ENCODE measurements around the gene PRDM16. TPM values are rescaled to one million over a fixed set of nuclear protein-coding genes. Genes with fewer than 3 reads are reported as not detected.

PRDM16 gene
- total RNA-seq, 1 experiment from 2014 or later: 6.1 TPM

DNA sequence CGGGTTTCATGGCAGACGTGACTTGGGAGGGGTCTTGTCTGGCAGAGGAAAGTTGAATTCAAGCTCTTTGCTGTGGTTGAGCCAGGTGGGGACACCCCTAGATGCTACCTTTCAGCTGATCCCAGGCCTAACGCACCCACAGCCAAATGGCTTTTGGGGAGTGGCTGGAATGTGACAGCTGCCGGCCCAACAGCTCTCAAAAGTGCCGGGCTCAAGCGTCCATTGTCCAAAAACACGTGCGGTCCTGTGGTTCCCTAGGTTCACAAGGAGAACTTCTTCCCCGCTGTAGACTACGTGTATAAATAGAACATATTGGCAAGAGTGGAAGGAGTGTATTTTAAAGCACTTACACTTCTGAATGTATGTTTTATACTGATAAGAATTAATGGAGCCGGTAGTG lies 298.4 kb downstream of the PRDM16 start:
- ChIA-PET RAD21 (ENCODE audit: low non-redundant PET in 1 of 2, low total read pairs in 2 of 2, uncharacterized antibody in 2 of 2, unreplicated experiment in 2 of 2) (no interaction called here), CTCF (no interaction called here), POLR2A (no interaction called here)
- H4K20me1 ChIP-seq (ENCODE audit: insufficient read depth): no peaks in the 10 kb centered on the region
- H3K27me3 ChIP-seq (ENCODE audit: insufficient read depth, low read length): no peaks in the 10 kb centered on the region
- H3K27ac ChIP-seq (ENCODE audit: low read depth, low read length): no peak overlapping the region
- ATAC-seq (no peak), DNase-seq (ENCODE audit: low read depth, low spot score) (no peak)
- peaks cover 4 to 17% of the 10 kb centered on the region in 2 experiments; a peak in 3 of 4 replicates for H3K4me1 ChIP-seq (ENCODE audit: control insufficient read depth in 1 of 2, insufficient read depth in 2 of 2, low read length in 2 of 2)
- H3K9me3 ChIP-seq (ENCODE audit: control insufficient read depth in 1 of 2, insufficient read depth in 1 of 2, low read depth in 1 of 2, low read length in 2 of 2): no peaks in the 10 kb centered on the region
- TF ChIP-seq SP1 (IDR thresholded peaks at IDR 0.05; ENCODE audit: low read depth): no peak
- no peak overlapping the region for H3K4me2 ChIP-seq (ENCODE audit: low read length)
- intact Hi-C loops (cut with micrococcal nuclease): no loop called here
- H3K9me2 ChIP-seq (ENCODE audit: insufficient read depth): no peaks in the 10 kb centered on the region
- H3K4me3 ChIP-seq (replicated peaks in 1 of 2; ENCODE audit: low read depth in 1 of 2, low read length in 2 of 2): no peak overlapping the region
- H3K9ac ChIP-seq (ENCODE audit: low read length): no peak overlapping the region
- no peaks in the 10 kb centered on the region for H3K36me3 ChIP-seq (ENCODE audit: control insufficient read depth in 1 of 2, insufficient read depth in 2 of 2, low read length in 2 of 2)
- BruUV-seq (replicated peaks): no TSS peak
- no peaks in the 10 kb centered on the region for H3K79me2 ChIP-seq (ENCODE audit: insufficient read depth, low read length)
- H2AFZ ChIP-seq (ENCODE audit: low read depth, low read length, poor library complexity, severe bottlenecking): no peak overlapping the region

DNA sequence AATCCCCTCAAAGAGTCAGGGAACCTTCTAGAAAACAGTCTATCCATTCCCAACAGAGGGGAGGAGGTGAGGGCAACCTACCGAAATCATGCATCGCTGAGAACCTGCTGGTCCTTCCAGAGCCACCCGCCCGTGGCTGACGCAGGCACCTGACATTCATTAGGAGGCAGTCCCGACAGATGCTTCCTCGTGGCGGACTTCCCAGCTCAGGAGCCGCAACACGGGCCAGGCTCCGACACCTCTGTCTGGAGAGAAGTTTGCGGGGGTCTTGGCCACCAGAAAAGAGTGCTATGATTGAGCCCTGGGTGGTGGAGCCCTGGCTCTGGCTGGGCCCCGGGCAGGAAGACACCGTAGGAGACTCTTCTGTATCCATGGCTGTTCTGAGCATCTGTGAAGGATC lies 299.1 kb downstream of the PRDM16 start:
- POLR2A ChIA-PET: no interaction called here

More for the DNA sequence above, 299.1 kb downstream of the PRDM16 start:
- ChIA-PET RAD21 (ENCODE audit: low non-redundant PET in 1 of 2, low total read pairs in 2 of 2, uncharacterized antibody in 2 of 2, unreplicated experiment in 2 of 2) (no interaction called here), CTCF (no interaction called here)
- no peaks in the 10 kb centered on the region for H3K79me2 ChIP-seq (ENCODE audit: insufficient read depth, low read length)
- no peak overlapping the region for H3K9ac ChIP-seq (ENCODE audit: low read length)
- DNase-seq (ENCODE audit: low read depth, low spot score) (no peak), ATAC-seq (no peak)
- TF ChIP-seq POLR2AphosphoS5 (IDR thresholded peaks at IDR 0.05; ENCODE audit: low read depth, low read length): no peak
- TF ChIP-seq SP1 (IDR thresholded peaks at IDR 0.05; ENCODE audit: low read depth): no peak
- no peak for TF ChIP-seq SRF (IDR thresholded peaks at IDR 0.05; ENCODE audit: low read depth)
- TF ChIP-seq CTCF (IDR thresholded peaks at IDR 0.05 in 2 of 3, conservative IDR thresholded peaks at IDR 0.05 in 1 of 3; ENCODE audit: borderline replicate concordance in 1 of 3, insufficient read depth in 1 of 3, low read depth in 2 of 3, low read length in 2 of 3): no peak
- TF ChIP-seq ELF1 (IDR thresholded peaks at IDR 0.05; ENCODE audit: borderline replicate concordance, low read depth): no peak
- TF ChIP-seq, protein P1, sequence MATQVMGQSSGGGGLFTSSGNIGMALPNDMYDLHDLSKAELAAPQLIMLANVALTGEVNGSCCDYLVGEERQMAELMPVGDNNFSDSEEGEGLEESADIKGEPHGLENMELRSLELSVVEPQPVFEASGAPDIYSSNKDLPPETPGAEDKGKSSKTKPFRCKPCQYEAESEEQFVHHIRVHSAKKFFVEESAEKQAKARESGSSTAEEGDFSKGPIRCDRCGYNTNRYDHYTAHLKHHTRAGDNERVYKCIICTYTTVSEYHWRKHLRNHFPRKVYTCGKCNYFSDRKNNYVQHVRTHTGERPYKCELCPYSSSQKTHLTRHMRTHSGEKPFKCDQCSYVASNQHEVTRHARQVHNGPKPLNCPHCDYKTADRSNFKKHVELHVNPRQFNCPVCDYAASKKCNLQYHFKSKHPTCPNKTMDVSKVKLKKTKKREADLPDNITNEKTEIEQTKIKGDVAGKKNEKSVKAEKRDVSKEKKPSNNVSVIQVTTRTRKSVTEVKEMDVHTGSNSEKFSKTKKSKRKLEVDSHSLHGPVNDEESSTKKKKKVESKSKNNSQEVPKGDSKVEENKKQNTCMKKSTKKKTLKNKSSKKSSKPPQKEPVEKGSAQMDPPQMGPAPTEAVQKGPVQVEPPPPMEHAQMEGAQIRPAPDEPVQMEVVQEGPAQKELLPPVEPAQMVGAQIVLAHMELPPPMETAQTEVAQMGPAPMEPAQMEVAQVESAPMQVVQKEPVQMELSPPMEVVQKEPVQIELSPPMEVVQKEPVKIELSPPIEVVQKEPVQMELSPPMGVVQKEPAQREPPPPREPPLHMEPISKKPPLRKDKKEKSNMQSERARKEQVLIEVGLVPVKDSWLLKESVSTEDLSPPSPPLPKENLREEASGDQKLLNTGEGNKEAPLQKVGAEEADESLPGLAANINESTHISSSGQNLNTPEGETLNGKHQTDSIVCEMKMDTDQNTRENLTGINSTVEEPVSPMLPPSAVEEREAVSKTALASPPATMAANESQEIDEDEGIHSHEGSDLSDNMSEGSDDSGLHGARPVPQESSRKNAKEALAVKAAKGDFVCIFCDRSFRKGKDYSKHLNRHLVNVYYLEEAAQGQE (IDR thresholded peaks at IDR 0.05; ENCODE audit: low read depth): no peak
- no peak for TF ChIP-seq EGR1 (IDR thresholded peaks at IDR 0.05; ENCODE audit: low read depth)
- TF ChIP-seq ZFX (IDR thresholded peaks at IDR 0.05): no peak
- TF ChIP-seq CBX3 (IDR thresholded peaks at IDR 0.05; ENCODE audit: low read depth): no peak
- TF ChIP-seq JUND (IDR thresholded peaks at IDR 0.05): no peak
- no peak for TF ChIP-seq FOSL1 (IDR thresholded peaks at IDR 0.05; ENCODE audit: low read depth)
- TF ChIP-seq TCF7L2 (IDR thresholded peaks at IDR 0.05; ENCODE audit: borderline replicate concordance, extremely low read depth, insufficient read depth, insufficient read length): no peak
- no peak for TF ChIP-seq EZH2 (IDR thresholded peaks at IDR 0.05)
- no peak for TF ChIP-seq EZH2phosphoT487 (IDR thresholded peaks at IDR 0.05; ENCODE audit: borderline replicate concordance)
- TF ChIP-seq, protein P2, sequence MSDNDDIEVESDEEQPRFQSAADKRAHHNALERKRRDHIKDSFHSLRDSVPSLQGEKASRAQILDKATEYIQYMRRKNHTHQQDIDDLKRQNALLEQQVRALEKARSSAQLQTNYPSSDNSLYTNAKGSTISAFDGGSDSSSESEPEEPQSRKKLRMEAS (IDR thresholded peaks at IDR 0.05): no peak
- TF ChIP-seq, protein P3, sequence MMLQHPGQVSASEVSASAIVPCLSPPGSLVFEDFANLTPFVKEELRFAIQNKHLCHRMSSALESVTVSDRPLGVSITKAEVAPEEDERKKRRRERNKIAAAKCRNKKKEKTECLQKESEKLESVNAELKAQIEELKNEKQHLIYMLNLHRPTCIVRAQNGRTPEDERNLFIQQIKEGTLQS (IDR thresholded peaks at IDR 0.05): no peak
- TF ChIP-seq ZNF274 (IDR thresholded peaks at IDR 0.05; ENCODE audit: low read depth, low read length): no peak
- TF ChIP-seq POLR2A (IDR thresholded peaks at IDR 0.05; ENCODE audit: borderline replicate concordance, extremely low read depth, insufficient read depth, insufficient read length): no peak
- intact Hi-C loops (cut with micrococcal nuclease): no loop called here
- no TSS peak for BruUV-seq (replicated peaks)
- no peaks in the 10 kb centered on the region for H3K9me3 ChIP-seq (ENCODE audit: control insufficient read depth in 1 of 2, insufficient read depth in 1 of 2, low read depth in 1 of 2, low read length in 2 of 2)
- no peaks in the 10 kb centered on the region for H4K20me1 ChIP-seq (ENCODE audit: insufficient read depth)
- no peak overlapping the region for H3K27ac ChIP-seq (ENCODE audit: low read depth, low read length)
- peaks cover 4 to 17% of the 10 kb centered on the region in 2 experiments; a peak in 3 of 4 replicates for H3K4me1 ChIP-seq (ENCODE audit: control insufficient read depth in 1 of 2, insufficient read depth in 2 of 2, low read length in 2 of 2)
- H3K4me2 ChIP-seq (ENCODE audit: low read length): no peak overlapping the region
- no peak overlapping the region for H2AFZ ChIP-seq (ENCODE audit: low read depth, low read length, poor library complexity, severe bottlenecking)
- H3K36me3 ChIP-seq (ENCODE audit: control insufficient read depth in 1 of 2, insufficient read depth in 2 of 2, low read length in 2 of 2): no peaks in the 10 kb centered on the region
- H3K4me3 ChIP-seq (replicated peaks in 1 of 2; ENCODE audit: low read depth in 1 of 2, low read length in 2 of 2): no peak overlapping the region
- no peaks in the 10 kb centered on the region for H3K9me2 ChIP-seq (ENCODE audit: insufficient read depth)
- no peaks in the 10 kb centered on the region for H3K27me3 ChIP-seq (ENCODE audit: insufficient read depth, low read length)
